Neuronal stem cell (in vitro differentiated cells): Measurements from ENCODE around the gene MEIOB.
A peak's percentile ranks its signal among the peaks of the same experiment; 100 is the strongest.
"Not testable (repeated sequence)": the region's sequence is repeated elsewhere in the genome, so short reads cannot be mapped to it uniquely, and the experiment has no call there.

Source experiments
- DNase-seq: peaks from one replicate; pipeline ENCODE4 v3.0.0-alpha.2; 2013; ENCODE audit warnings: low spot score
- H2AFZ ChIP-seq: one replicate; pipeline ENCODE4 v1.6.1; 2013; ENCODE audit warnings: mild to moderate bottlenecking, low read length, inconsistent platforms
- H2AK5ac ChIP-seq: 2 replicates; pipeline ENCODE4 v1.6.1; 2013; ENCODE audit warnings: low read depth, mild to moderate bottlenecking, inconsistent platforms, low read length, moderate library complexity, mixed read lengths
- H2BK120ac ChIP-seq: 2 replicates; pipeline ENCODE4 v1.6.1; 2013; ENCODE audit warnings: low read depth, mild to moderate bottlenecking, inconsistent platforms, low read length, moderate library complexity, mixed read lengths
- H2BK12ac ChIP-seq: one replicate; pipeline ENCODE4 v1.6.1; 2013; ENCODE audit warnings: low read length, inconsistent platforms
- H2BK15ac ChIP-seq: 2 replicates; pipeline ENCODE4 v1.6.1; 2013; ENCODE audit warnings: mild to moderate bottlenecking, low read length, inconsistent platforms, mixed read lengths
- H2BK5ac ChIP-seq: one replicate; pipeline ENCODE4 v1.6.1; 2013; ENCODE audit warnings: inconsistent platforms, mild to moderate bottlenecking, low read length, moderate library complexity
- H3K14ac ChIP-seq: one replicate; pipeline ENCODE4 v1.6.1; 2013; ENCODE audit warnings: low read length, inconsistent platforms
- H3K18ac ChIP-seq: 2 replicates; pipeline ENCODE4 v1.6.1; 2013; ENCODE audit warnings: low read length, inconsistent platforms
- H3K23ac ChIP-seq: 2 replicates; pipeline ENCODE4 v1.6.1; 2013; ENCODE audit warnings: low read depth, mild to moderate bottlenecking, mixed read lengths, low read length, inconsistent platforms; ENCODE audit not compliant: poor library complexity
- H3K27ac ChIP-seq: replicated peaks from 3 replicates; pipeline ENCODE4 v1.5.1; 2013; ENCODE audit warnings: low read length, inconsistent platforms
- H3K27me3 ChIP-seq, 3 experiments: 2 replicates each; pipeline ENCODE4 v1.6.1; 2013; ENCODE audit warnings: low read length in 3 of 3, mild to moderate bottlenecking in 2 of 3, inconsistent platforms in 1 of 3, low read depth in 1 of 3, mixed read lengths in 1 of 3, moderate library complexity in 1 of 3; ENCODE audit not compliant: control insufficient read depth in 3 of 3, insufficient read depth in 3 of 3
- H3K36me3 ChIP-seq, 2 donors: replicated peaks in 1 of 2; 2 replicates each; pipeline ENCODE4 v1.6.1; 2013; ENCODE audit warnings: low read length in 2 of 2; ENCODE audit not compliant: control insufficient read depth in 2 of 2, insufficient read depth in 2 of 2
- H3K4ac ChIP-seq: 2 replicates; pipeline ENCODE4 v1.6.1; 2013; ENCODE audit warnings: inconsistent platforms, mild to moderate bottlenecking, low read length, moderate library complexity
- H3K4me1 ChIP-seq, 2 donors: 1 replicate in 1 of 2; 2 replicates in 1 of 2; pipeline ENCODE4 v1.6.1; 2013; ENCODE audit warnings: low read length in 2 of 2, low read depth in 1 of 2; ENCODE audit not compliant: control insufficient read depth in 2 of 2, insufficient read depth in 1 of 2
- H3K4me2 ChIP-seq: one replicate; pipeline ENCODE4 v1.6.1; 2013; ENCODE audit warnings: mild to moderate bottlenecking, low read length, inconsistent platforms; ENCODE audit not compliant: insufficient read depth, poor library complexity, severe bottlenecking
- H3K4me3 ChIP-seq, 2 donors: 2 replicates each; pipeline ENCODE4 v1.5.1; 2013; ENCODE audit warnings: low read length in 2 of 2, mild to moderate bottlenecking in 2 of 2, inconsistent platforms in 1 of 2, moderate library complexity in 1 of 2
- H3K79me1 ChIP-seq: one replicate; pipeline ENCODE4 v1.6.1; 2013; ENCODE audit warnings: low read depth, mild to moderate bottlenecking, inconsistent platforms, low read length, moderate library complexity
- H3K9ac ChIP-seq: one replicate; pipeline ENCODE4 v1.6.1; 2013; ENCODE audit warnings: mild to moderate bottlenecking, low read depth, low read length, inconsistent platforms; ENCODE audit not compliant: poor library complexity
- H3K9me3 ChIP-seq, 2 donors: replicated peaks in 1 of 2; 2 replicates each; pipeline versions ENCODE3 to v1.6.1; 2013; ENCODE audit warnings: low read length in 2 of 2, mild to moderate bottlenecking in 2 of 2, inconsistent platforms in 1 of 2, low read depth in 1 of 2, mixed read lengths in 1 of 2, moderate library complexity in 1 of 2; ENCODE audit not compliant: control insufficient read depth in 2 of 2, insufficient read depth in 1 of 2
- H4K8ac ChIP-seq: one replicate; pipeline ENCODE4 v1.6.1; 2013; ENCODE audit warnings: low read depth, mild to moderate bottlenecking, inconsistent platforms, low read length, moderate library complexity
- H4K91ac ChIP-seq: one replicate; pipeline ENCODE4 v1.6.1; 2013; ENCODE audit warnings: low read length, low read depth, mild to moderate bottlenecking, inconsistent platforms; ENCODE audit not compliant: poor library complexity
- WGBS, 2 donors: extraction: QIAGEN DNeasy Blood & Tissue Kit; methylation state at CpG; one replicate each; pipeline ENCODE4 v1.1.7; 2013; ENCODE audit warnings: missing lambda C conversion rate in 2 of 2, mixed read lengths in 1 of 2; ENCODE audit not compliant: insufficient read length in 2 of 2, insufficient replicate concordance in 1 of 2; ENCODE audit errors: extremely low coverage in 2 of 2; 5-methylcytosine and 5-hydroxymethylcytosine counted together

MEIOB gene

DNA sequence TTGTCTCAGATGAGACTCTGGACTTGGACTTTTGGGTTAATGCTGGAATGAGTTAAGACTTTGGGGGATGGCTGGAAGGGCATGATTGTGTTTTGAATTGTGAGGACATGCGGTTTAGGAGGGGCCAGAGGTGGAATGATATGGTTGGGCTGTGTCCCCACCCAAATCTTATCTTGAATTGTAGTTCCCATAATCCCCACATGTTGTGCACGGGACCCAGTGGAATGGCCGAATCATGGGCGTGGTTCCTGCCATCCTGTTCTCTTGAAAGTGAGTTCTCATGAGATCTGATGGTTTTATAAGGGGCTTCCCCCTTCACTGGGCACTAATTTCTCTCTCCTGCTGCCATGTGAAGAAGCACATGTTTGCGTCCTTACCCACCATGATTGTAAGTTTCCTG lies 72.7 kb downstream of the MEIOB start:
- H3K27ac ChIP-seq, H3K4me3 ChIP-seq, H2BK15ac ChIP-seq, DNase-seq, H2AFZ ChIP-seq, H4K91ac ChIP-seq, H3K14ac ChIP-seq, H3K9ac ChIP-seq, H4K8ac ChIP-seq, H3K4ac ChIP-seq, H3K4me1 ChIP-seq, H3K36me3 ChIP-seq, H3K4me2 ChIP-seq, H2BK120ac ChIP-seq, H2BK12ac ChIP-seq, H3K27me3 ChIP-seq, H3K79me1 ChIP-seq, H2AK5ac ChIP-seq, H3K23ac ChIP-seq, H3K18ac ChIP-seq, H2BK5ac ChIP-seq: not testable (repeated sequence)
- WGBS, 2 donors = no CpG with 5 or more reads among the region's 5 CpGs
- peaks cover 5 to 14% of the 10 kb centered on the region in 2 donors for H3K9me3 ChIP-seq

DNA sequence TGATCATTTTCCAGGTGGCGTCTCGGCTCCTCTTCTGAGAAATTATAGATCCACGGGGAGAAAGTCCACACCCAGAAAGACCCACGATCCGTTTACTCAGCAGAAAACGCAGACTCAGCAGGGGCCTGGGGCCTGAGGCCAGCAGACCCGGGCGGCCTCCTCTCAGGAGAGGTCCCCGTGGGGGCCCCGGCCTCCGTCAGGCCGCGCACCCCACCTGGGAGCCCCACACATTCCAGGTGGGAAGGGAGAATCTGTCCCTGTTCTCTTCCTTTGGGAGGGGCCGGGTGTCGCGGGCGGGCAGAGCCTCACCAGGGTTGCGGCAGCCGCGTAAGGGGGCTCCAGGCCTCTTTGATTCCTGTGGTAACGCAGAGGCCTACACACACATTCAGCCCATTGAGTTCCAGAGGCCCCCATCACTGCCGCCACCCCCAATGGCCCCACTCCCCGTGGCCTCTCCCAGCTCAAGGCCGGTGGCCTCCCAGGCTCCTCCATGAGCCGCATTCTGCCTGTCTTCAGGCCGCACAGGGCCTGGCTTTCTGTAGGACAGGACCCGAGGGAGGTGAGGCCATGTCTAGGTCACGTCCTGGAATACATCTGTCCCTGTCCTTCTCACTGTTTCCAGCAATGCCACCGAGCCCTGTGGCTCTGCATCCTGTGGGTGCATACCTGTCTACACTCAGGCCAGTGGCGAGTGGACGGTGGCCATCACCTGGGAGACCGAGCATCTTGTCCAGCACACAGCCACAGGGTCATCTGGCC lies 76.9 kb downstream of the MEIOB start:
- Histone ChIP-seq H3K4me1 (no peaks in the 10 kb centered on the region), H4K91ac (no peak overlapping the region), H2BK120ac (no peak overlapping the region), H3K4me3 (peak overlapping the region in 1 of 2 donors; percentile 16), H3K9me3 (peaks cover 5 to 6% of the 10 kb centered on the region in 2 donors), H2BK5ac (no peak overlapping the region), H3K27ac (no peak overlapping the region), H2BK12ac (no peak overlapping the region), H2AFZ (no peak overlapping the region), H3K4ac (no peak overlapping the region), H2AK5ac (no peak overlapping the region), H3K4me2 (no peak overlapping the region), H3K27me3 (no peaks in the 10 kb centered on the region), H3K18ac (no peak overlapping the region), H3K23ac (peak overlapping the region; percentile 73), H3K14ac (no peak overlapping the region), H3K79me1 (peaks cover 5% of the 10 kb centered on the region), H3K9ac (no peak overlapping the region), H2BK15ac (no peak overlapping the region), H4K8ac (no peak overlapping the region), H3K36me3 (peaks cover 3 to 13% of the 10 kb centered on the region in 2 donors)
- no peak for DNase-seq
- WGBS, 2 donors = no CpG with 5 or more reads among the region's 32 CpGs

DNA sequence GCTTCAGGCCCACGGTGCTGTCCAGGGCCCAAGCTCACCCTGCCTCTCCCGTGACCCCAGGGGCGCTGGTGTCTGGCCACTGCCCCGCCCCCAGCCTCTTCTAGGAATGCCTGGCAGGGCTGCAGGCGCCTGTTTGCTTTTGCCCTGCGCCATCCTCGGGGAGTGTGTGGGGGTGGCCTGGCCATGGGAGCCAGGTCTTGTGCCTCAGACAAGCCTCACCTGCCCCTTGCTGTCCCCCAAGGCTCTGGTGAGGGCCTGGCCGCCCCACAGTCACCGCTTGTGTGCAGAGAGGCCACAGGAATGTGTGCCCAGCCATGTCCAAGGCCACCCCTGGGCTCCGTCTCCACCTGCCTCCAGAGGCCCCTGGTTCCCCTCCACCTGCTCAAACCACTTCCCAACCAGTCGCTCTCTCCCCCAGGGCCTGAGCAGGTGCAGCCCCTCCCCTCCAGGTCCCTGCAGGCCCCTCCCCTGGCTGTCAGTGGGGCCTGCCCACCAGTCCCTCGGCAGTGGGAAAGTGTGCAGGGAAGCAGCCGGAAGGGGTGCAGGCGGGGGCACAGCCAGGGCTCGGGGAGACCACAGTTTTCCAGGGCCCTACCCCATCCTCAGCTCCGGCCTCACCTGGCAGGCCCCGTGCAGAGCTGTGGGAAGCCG lies 77.6 kb downstream of the MEIOB start:
- H4K91ac ChIP-seq = no peak overlapping the region
- H3K27me3 ChIP-seq = no peaks in the 10 kb centered on the region
- H3K23ac ChIP-seq = peak overlapping the region; percentile 65
- no peak overlapping the region for H2BK12ac ChIP-seq
- no peak overlapping the region for H3K27ac ChIP-seq
- peaks cover 8% of the 10 kb centered on the region for H3K79me1 ChIP-seq
- no peak overlapping the region for H3K4me3 ChIP-seq
- H3K14ac ChIP-seq = no peak overlapping the region
- no peak overlapping the region for H2AK5ac ChIP-seq
- H3K4ac ChIP-seq = no peak overlapping the region
- H3K9ac ChIP-seq = no peak overlapping the region
- H2BK15ac ChIP-seq = no peak overlapping the region
- no peak for DNase-seq
- peaks cover under 1 to 4% of the 10 kb centered on the region in 2 donors for H3K9me3 ChIP-seq
- H3K4me1 ChIP-seq = no peaks in the 10 kb centered on the region
- H2AFZ ChIP-seq = no peak overlapping the region
- H3K18ac ChIP-seq = peak overlapping the region; percentile 17
- H3K36me3 ChIP-seq = peaks cover 3 to 19% of the 10 kb centered on the region in 2 donors
- no peak overlapping the region for H2BK120ac ChIP-seq
- WGBS, 2 donors = no CpG with 5 or more reads among the region's 18 CpGs
- peak overlapping the region; percentile 13 for H2BK5ac ChIP-seq
- peak overlapping the region; percentile 11 for H3K4me2 ChIP-seq
- H4K8ac ChIP-seq = no peak overlapping the region

DNA sequence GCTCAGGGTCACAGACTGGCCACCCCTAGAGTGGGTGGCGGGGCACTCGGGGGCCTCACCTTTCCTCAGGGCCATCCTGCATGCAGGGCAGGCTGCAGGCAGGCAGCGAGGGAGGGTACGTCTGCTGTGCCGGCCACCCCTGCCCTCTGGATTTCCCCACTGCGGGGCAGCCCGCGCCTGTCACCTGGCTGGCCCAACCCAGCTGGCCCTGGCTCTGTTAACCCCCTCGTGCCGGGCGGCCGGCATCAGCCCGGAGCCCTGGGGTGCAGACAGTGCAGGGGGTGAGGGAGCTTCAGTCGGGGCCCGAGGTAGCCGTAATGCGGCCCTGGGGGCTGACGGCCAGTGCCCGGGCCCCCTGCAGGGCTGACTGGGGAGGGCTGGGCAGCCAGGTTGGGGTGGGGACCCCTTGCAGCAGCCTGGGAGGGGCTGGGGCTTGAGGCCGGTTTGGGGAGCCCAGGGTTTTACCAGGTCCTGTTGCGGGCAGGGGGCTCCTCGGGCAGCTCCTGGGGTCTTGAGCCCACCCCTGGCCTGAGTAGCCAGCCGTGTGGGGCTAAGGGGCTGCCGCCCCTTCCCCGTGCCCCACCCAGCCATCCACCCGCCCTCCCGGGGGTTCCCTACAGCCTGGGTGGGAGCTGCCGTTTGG lies 78.3 kb downstream of the MEIOB start, which contains the start of gene IGFALS:
TSS of gene IGFALS (minus strand) at position 128 of the 643 bp plus-strand sequence. CDS start at position 75, 53 bp downstream.
- Histone ChIP-seq H3K4me3 (no peak within 1 kb of the TSS), H3K27me3 (no peaks in the 10 kb centered on the region), H3K18ac (peak within 1 kb of the TSS; percentile 17), H2BK120ac (no peak within 1 kb of the TSS), H3K27ac (no peak within 1 kb of the TSS), H4K8ac (no peak within 1 kb of the TSS), H3K4me2 (peak within 1 kb of the TSS; percentile 11), H3K4ac (no peak within 1 kb of the TSS), H3K9ac (no peak within 1 kb of the TSS), H2AFZ (no peak within 1 kb of the TSS), H3K4me1 (no peaks in the 10 kb centered on the region), H2AK5ac (no peak within 1 kb of the TSS), H3K23ac (peak within 1 kb of the TSS; percentile 65), H2BK12ac (no peak within 1 kb of the TSS), H3K9me3 (peaks cover 0 to 4% of the 10 kb centered on the region in 2 donors), H3K36me3 (peaks cover 10 to 26% of the 10 kb centered on the region in 2 donors), H2BK15ac (no peak within 1 kb of the TSS), H3K79me1 (peaks cover 8% of the 10 kb centered on the region), H4K91ac (no peak within 1 kb of the TSS), H3K14ac (no peak within 1 kb of the TSS), H2BK5ac (peak within 1 kb of the TSS; percentile 13)
- no peak for DNase-seq
- WGBS, 2 donors = no CpG with 5 or more reads among the region's 28 CpGs
